Skeletal muscle tissue (tissue), 4 donors: Measurements from ENCODE around the gene CASQ1. TPM values are rescaled to one million over a fixed set of nuclear protein-coding genes. Genes with fewer than 3 reads are reported as not detected.

Source experiments
- H3K27ac ChIP-seq: one replicate; pipeline ENCODE4 v1.7.0; 2013; ENCODE audit warnings: mild to moderate bottlenecking, low read depth, low read length, inconsistent platforms
- H3K27me3 ChIP-seq, 3 donors: one replicate each; pipeline ENCODE4 v1.7.0; 2013; ENCODE audit warnings: low read length in 3 of 3; ENCODE audit not compliant: control insufficient read depth in 3 of 3, insufficient read depth in 3 of 3
- H3K36me3 ChIP-seq, 3 donors: one replicate each; pipeline ENCODE4 v1.7.0; 2013; ENCODE audit warnings: low read length in 3 of 3; ENCODE audit not compliant: control insufficient read depth in 3 of 3, insufficient read depth in 3 of 3
- H3K4me1 ChIP-seq, 3 donors: one replicate each; pipeline ENCODE4 v1.7.0; 2013; ENCODE audit warnings: low read length in 3 of 3, mild to moderate bottlenecking in 3 of 3; ENCODE audit not compliant: control insufficient read depth in 3 of 3, insufficient read depth in 3 of 3
- H3K4me3 ChIP-seq, 3 donors: one replicate each; pipeline ENCODE4 v1.7.0; 2013; ENCODE audit warnings: low read length in 3 of 3
- H3K9ac ChIP-seq, 3 donors: one replicate each; pipeline ENCODE4 v1.7.0; 2013; ENCODE audit warnings: low read length in 3 of 3, mild to moderate bottlenecking in 3 of 3, moderate library complexity in 2 of 3, low read depth in 1 of 3
- H3K9me3 ChIP-seq, 3 donors: one replicate each; pipeline ENCODE4 v1.7.0; 2013; ENCODE audit warnings: low read length in 3 of 3; ENCODE audit not compliant: control insufficient read depth in 3 of 3
- total RNA-seq: library from RNA; depleted of rRNA; stranded (reverse); fragments of >200 nt; gene quantifications from one replicate; pipeline ENCODE4 v1.2.3, GENCODE V29; 2014
- donor health status: Osteomylitis.

Gene CASQ1
- total RNA-seq, 1 donor from 2014 or later: 616 TPM

GRCh38 chr1:160167580-160167979, 22.8 kb upstream of the CASQ1 start:
- no peaks in the 10 kb centered on the region for H3K9me3 ChIP-seq
- no peak overlapping the region for H3K27ac ChIP-seq
- no peak overlapping the region for H3K4me3 ChIP-seq
- peaks cover 6 to 28% (median 23%) of the 10 kb centered on the region in 3 donors for H3K4me1 ChIP-seq
- H3K36me3 ChIP-seq: no peaks in the 10 kb centered on the region
- no peak overlapping the region for H3K9ac ChIP-seq
- H3K27me3 ChIP-seq: no peaks in the 10 kb centered on the region

DNA sequence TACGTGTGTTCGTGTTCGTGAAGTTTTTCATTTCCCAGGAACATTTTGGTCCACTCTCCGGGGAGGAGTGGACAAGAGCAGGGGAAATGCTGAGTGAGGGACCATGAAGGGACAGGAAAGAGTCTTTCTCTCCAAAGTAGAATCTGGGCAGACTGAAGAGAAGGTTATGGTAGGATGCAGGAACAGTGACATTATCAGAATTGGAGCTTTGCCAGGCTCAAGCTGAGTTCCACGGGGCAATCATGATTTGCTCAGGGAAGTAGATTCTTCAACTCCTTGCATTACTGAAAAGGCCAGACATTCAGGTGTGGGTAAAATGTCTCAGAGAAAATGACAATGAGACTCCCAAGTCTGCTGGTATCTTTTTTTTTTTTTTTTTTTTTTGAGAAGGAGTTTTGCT, 22.4 kb upstream of the CASQ1 start:
- H3K27me3 ChIP-seq: no peaks in the 10 kb centered on the region
- no peaks in the 10 kb centered on the region for H3K36me3 ChIP-seq
- H3K4me3 ChIP-seq: no peak overlapping the region
- H3K4me1 ChIP-seq: peaks cover 6 to 27% (median 23%) of the 10 kb centered on the region in 3 donors
- no peaks in the 10 kb centered on the region for H3K9me3 ChIP-seq
- H3K27ac ChIP-seq: no peak overlapping the region
- H3K9ac ChIP-seq: no peak overlapping the region

DNA sequence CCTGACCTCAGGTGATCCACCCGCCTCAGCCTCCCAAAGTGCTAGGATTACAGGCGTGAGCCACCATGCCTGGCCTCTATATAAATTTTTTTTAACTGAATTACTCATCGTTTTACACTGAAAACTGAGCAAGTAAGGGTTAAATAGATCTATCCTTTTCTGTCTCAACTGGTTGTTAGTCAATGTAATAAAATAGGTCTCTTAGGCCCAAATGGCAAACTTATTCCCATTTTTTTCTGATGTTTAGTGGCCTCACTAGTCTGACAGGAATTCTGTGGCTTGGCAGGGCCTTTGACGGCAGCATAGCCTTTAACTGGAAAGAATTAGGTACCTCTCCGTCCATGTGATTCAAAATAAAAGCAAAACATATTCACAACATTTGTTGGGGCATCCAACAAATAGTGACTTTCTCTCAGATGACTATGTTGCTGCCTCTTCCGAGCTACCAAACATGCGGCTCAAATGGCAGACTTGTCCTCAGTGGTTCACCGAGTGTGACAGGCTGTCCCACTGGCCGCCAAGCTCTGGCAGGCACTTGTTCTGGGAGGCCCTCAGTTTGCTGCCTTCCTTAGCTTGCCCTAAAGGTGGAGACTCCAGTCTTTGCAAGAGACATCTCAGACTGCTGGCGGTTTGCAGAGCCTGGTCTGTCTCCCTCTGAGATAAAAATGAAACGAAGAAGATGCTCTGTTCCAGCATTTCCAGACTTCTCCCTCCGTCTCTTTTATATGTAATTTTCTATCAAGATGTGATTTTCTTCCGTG, 21.6 kb upstream of the CASQ1 start:
- Histone ChIP-seq H3K9ac (peak overlapping the region in 2 of 3 donors; percentile 19 to 33), H3K4me1 (peaks cover 6 to 23% (median 22%) of the 10 kb centered on the region in 3 donors), H3K36me3 (no peaks in the 10 kb centered on the region), H3K27ac (peak overlapping the region; percentile 59), H3K27me3 (no peaks in the 10 kb centered on the region), H3K9me3 (no peaks in the 10 kb centered on the region), H3K4me3 (no peak overlapping the region)

GRCh38 chr1:160169553-160170399, 20.6 kb upstream of the CASQ1 start:
- peaks cover 6 to 23% (median 22%) of the 10 kb centered on the region in 3 donors for H3K4me1 ChIP-seq
- H3K9me3 ChIP-seq: no peaks in the 10 kb centered on the region
- H3K36me3 ChIP-seq: no peaks in the 10 kb centered on the region
- no peak overlapping the region for H3K4me3 ChIP-seq
- H3K9ac ChIP-seq: no peak overlapping the region
- H3K27ac ChIP-seq: no peak overlapping the region
- no peaks in the 10 kb centered on the region for H3K27me3 ChIP-seq

DNA sequence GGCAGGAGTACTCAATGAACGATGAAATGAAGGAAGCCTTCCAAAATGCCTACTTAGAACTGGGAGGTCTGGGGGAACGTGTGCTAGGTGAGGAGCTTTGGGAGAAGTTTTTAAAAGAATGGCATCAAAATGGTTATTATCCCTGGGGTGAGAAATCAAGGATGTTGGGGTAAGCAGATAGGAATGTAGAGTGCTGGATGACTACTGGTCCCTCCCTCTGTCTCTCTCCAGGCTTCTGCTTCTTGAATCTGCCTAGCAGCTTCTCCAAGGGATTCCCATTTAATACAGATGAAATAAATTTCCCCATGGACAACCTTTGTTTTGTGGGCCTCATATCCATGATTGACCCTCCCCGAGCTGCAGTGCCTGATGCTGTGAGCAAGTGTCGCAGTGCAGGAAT, 19.0 kb upstream of the CASQ1 start:
- Histone ChIP-seq H3K4me1 (peaks cover 6 to 23% (median 22%) of the 10 kb centered on the region in 3 donors), H3K27me3 (no peaks in the 10 kb centered on the region), H3K9ac (no peak overlapping the region), H3K27ac (no peak overlapping the region), H3K4me3 (no peak overlapping the region), H3K9me3 (no peaks in the 10 kb centered on the region), H3K36me3 (no peaks in the 10 kb centered on the region)

DNA sequence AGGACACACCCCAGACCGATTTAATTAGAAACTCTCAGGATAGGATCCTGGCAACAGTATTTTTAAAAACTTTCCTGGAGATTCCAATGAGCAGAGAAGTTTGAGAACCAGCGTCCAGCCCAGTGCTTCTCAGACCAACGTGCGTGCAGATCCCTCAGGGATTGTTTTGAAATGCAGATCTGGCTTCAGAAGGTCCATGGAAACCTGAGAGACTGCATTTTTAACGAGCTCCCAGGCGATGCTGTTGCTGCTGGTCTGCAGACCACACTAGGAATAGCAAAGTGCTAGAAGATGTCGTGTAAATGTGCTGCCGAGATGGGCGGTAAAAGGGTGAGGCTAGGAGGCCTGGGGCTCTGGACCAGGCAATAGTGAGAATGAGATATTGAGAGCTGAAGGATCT, 18.4 kb upstream of the CASQ1 start:
- Histone ChIP-seq H3K36me3 (no peaks in the 10 kb centered on the region), H3K27me3 (no peaks in the 10 kb centered on the region), H3K9me3 (no peaks in the 10 kb centered on the region), H3K27ac (no peak overlapping the region), H3K4me3 (no peak overlapping the region), H3K9ac (no peak overlapping the region), H3K4me1 (peaks cover 6 to 23% (median 22%) of the 10 kb centered on the region in 3 donors)

DNA sequence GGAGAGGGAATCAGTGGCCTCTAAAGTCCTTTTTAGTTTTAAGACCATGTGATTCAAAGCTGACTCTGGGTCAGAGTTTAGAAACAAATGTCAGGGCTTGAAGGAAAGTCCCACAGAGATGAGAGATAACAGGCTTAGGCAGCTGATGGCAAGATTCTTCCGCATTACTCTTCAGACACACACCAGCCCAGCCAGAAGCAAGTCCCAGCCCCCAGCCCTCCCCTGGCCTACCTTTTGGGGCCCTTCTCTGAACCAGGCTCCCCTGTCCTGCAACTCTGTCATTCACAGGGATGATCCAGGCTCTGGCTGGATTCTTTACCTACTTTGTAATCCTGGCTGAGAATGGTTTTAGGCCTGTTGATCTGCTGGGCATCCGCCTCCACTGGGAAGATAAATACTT, 13.1 kb upstream of the CASQ1 start:
- Histone ChIP-seq H3K9me3 (no peaks in the 10 kb centered on the region), H3K27ac (no peak overlapping the region), H3K27me3 (no peaks in the 10 kb centered on the region), H3K9ac (no peak overlapping the region), H3K4me1 (peaks cover 0 to 5% (median 0%) of the 10 kb centered on the region in 3 donors), H3K4me3 (no peak overlapping the region), H3K36me3 (no peaks in the 10 kb centered on the region)

- Histone ChIP-seq H3K9me3 (no peaks in the 10 kb centered on the region), H3K4me3 (no peak overlapping the region), H3K36me3 (no peaks in the 10 kb centered on the region), H3K9ac (no peak overlapping the region), H3K27me3 (no peaks in the 10 kb centered on the region), H3K4me1 (peaks cover 0 to 5% (median 0%) of the 10 kb centered on the region in 3 donors), H3K27ac (no peak overlapping the region)
Observed at GRCh38 chr1:160177667-160178066, 12.7 kb upstream of the CASQ1 start.

GRCh38 chr1:160178731-160179130, 11.6 kb upstream of the CASQ1 start:
- no peak overlapping the region for H3K27ac ChIP-seq
- no peaks in the 10 kb centered on the region for H3K27me3 ChIP-seq
- H3K4me1 ChIP-seq: peaks cover 0 to 5% (median 0%) of the 10 kb centered on the region in 3 donors
- no peaks in the 10 kb centered on the region for H3K36me3 ChIP-seq
- no peak overlapping the region for H3K4me3 ChIP-seq
- no peak overlapping the region for H3K9ac ChIP-seq
- H3K9me3 ChIP-seq: no peaks in the 10 kb centered on the region

DNA sequence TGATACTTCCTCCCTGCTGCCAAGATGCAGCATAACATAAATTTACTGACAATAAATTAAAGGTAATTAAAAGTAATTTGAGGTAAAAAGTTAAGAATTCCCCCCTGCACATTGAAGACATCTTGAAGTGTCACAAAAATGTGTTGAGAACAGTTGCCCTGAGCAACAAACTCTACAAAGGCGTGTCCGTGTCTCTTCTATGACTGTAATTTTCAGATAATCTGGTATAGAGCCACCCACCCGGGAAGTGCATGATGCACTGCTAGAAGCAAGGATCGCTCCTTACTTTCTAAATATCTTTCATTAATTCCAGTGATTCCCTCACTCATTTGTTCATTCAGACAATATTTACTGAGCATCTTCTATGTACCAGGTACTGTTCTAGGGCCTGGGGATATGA, 11.0 kb upstream of the CASQ1 start:
- Histone ChIP-seq H3K4me3 (no peak overlapping the region), H3K27ac (no peak overlapping the region), H3K36me3 (no peaks in the 10 kb centered on the region), H3K4me1 (peaks cover 0 to 5% (median 0%) of the 10 kb centered on the region in 3 donors), H3K27me3 (no peaks in the 10 kb centered on the region), H3K9ac (no peak overlapping the region), H3K9me3 (no peaks in the 10 kb centered on the region)
